Mucosa of descending colon (tissue), 3 donors: Measurements from ENCODE around the gene PIP4K2C. TPM values are rescaled to one million over a fixed set of nuclear protein-coding genes. Genes with fewer than 3 reads are reported as not detected.

Source experiments
- ATAC-seq: fragments of 200-7000 bp; cut with Tn5 transposase; one replicate; pipeline ENCODE4 v1.9.1; 2020; ENCODE audit warnings: mild to moderate bottlenecking, moderate library complexity
- DNase-seq, 3 donors: peaks; one replicate each; pipeline ENCODE4 v3.0.0-alpha.2; 2020
- H3K36me3 ChIP-seq: fragments of 200-600 bp; one replicate; pipeline ENCODE4 v1.8.0; 2021; ENCODE audit warnings: low read depth, mild to moderate bottlenecking
- H3K4me1 ChIP-seq: fragments of 200-600 bp; one replicate; pipeline ENCODE4 v1.8.0; 2021; ENCODE audit warnings: low read depth, mild to moderate bottlenecking
- H3K4me3 ChIP-seq: fragments of 200-600 bp; one replicate; pipeline ENCODE4 v1.8.0; 2021; ENCODE audit warnings: mild to moderate bottlenecking
- H3K9me3 ChIP-seq: fragments of 200-600 bp; one replicate; pipeline ENCODE4 v1.8.0; 2021; ENCODE audit warnings: mild to moderate bottlenecking
- intact Hi-C, 2 donors: fragments of 100-400 bp; cut with DNase I in 1 of 2; cut with micrococcal nuclease in 1 of 2; formaldehyde crosslinking; loops; one replicate each; pipeline versions ENCODE4 v1.11.0 to v1.11.1; 2022; cut with DNase I, micrococcal nuclease
- total RNA-seq, 3 donors: library from RNA; stranded (reverse); fragmentation: NEBNext Ultra II Directional in 2 of 3; extraction: Animal tissue kit (Norgen Biotek cat#: 25700) in 2 of 3; gene quantifications; one replicate each; pipeline versions ENCODE4 v1.2.1 to v1.2.4, GENCODE V29; 2021 to 2023
- TF ChIP-seq, protein P1 (sequence below): fragments of 200-600 bp; IDR thresholded peaks from one replicate; pipeline ENCODE4 v1.8.0; 2022; ENCODE audit warnings: antibody characterized with exemption, mild to moderate bottlenecking
- donor health status: DM: no; HTN: no; CAD: no; lungs with moderate emphysema.
- donor health status: DM: no; HTN: no; CAD: no.
- donor health status: DM: no; HTN: yes; CAD: no.

Gene PIP4K2C
- total RNA-seq, 3 donors from 2014 or later = 39.0 to 55.5 (median 54.2) TPM

DNA sequence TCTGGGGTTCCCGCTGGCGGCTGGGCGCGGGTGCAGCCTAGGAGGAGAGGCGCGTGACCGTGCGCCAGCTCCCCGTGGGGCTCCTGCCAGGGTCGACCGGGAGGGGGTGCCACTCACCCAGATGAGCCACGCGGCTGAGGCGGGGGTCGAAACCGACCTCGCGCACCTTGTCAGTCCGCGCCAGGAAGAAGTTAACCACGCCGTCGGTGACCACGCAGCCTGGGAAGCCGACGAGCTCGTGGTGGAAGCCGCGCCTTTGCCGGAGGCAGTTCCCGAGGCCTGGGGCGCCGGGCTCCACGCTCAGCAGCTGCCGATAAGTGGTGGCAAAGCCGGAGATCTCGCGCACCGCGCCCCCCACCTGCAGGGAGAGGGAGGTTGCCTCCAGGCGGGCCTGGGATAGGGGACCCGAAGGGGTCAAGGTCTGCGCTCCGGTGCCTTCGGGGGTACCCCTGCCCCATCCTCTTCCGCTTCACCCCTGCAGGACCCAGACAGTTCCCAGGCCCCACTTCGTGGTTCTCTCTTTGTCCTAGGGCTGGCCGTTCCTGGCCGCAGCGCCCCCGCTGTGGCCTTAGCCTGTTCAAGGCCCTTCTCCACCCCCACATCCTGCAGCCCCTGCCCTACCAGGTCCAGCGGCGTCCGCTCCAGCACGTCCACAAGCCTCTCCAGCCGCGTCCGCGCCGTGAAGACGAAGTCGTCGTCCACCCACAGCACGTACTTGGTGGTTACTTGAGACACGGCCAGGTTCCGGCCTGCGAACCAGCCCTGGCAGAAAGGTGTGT is 36.7 kb downstream of the PIP4K2C start:
- intact Hi-C loops = no loop called here
- TF ChIP-seq, protein P1, sequence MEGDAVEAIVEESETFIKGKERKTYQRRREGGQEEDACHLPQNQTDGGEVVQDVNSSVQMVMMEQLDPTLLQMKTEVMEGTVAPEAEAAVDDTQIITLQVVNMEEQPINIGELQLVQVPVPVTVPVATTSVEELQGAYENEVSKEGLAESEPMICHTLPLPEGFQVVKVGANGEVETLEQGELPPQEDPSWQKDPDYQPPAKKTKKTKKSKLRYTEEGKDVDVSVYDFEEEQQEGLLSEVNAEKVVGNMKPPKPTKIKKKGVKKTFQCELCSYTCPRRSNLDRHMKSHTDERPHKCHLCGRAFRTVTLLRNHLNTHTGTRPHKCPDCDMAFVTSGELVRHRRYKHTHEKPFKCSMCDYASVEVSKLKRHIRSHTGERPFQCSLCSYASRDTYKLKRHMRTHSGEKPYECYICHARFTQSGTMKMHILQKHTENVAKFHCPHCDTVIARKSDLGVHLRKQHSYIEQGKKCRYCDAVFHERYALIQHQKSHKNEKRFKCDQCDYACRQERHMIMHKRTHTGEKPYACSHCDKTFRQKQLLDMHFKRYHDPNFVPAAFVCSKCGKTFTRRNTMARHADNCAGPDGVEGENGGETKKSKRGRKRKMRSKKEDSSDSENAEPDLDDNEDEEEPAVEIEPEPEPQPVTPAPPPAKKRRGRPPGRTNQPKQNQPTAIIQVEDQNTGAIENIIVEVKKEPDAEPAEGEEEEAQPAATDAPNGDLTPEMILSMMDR = no peak
- H3K36me3 ChIP-seq = no peaks in the 10 kb centered on the region
- H3K4me3 ChIP-seq = no peak overlapping the region
- ATAC-seq (peak; percentile 19), DNase-seq (no peak)
- no peaks in the 10 kb centered on the region for H3K9me3 ChIP-seq
- H3K4me1 ChIP-seq = peaks cover 7% of the 10 kb centered on the region

DNA sequence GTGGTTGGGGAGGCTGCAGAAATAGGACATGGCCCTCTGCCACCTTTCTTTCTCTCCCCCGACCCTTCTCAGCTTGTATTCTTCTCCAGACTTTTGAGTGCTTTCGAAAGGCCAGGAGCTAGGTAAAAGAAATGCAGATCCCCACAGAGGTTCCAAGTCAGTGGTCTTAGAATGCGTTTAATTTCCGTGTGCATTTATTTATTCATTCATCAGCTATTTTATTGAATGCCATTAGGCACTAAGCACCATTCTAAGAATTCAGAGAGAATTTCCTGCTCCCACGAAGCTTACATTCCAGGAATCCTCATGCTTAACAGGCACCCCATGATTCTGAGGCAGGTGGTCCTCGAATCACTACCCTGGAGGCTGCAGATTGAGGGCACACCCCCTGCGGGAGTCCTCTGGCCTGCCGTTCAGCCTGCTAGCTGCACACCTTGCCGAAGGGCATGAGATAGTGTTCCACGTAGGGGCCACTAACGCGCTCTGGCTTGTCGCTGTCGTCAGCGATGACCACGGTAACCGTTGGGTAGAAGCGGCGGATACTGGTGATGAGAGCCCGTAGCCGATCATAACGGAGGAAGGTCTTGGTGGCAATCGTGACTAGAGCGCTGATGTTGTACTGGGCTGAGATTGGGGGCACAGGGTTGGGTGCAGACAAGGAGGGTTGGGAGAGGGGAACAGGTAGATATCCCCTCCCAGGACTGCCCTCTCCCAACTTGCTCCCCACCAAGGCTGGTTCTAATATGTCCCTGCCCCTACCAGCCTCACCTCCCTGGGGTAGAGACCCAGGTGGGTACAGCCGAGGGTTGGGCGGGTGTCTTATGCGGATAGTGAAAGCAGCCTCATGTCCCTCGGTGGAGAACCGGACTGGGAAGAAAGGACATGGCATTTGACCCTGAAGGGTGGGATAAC is 37.5 kb downstream of the PIP4K2C start:
- no peak for ATAC-seq
- intact Hi-C loops = no loop called here
- H3K36me3 ChIP-seq = no peaks in the 10 kb centered on the region
- H3K4me3 ChIP-seq = no peak overlapping the region
- H3K9me3 ChIP-seq = no peaks in the 10 kb centered on the region
- no peak for DNase-seq
- TF ChIP-seq, protein P1 = no peak
- H3K4me1 ChIP-seq = peaks cover 11% of the 10 kb centered on the region

DNA sequence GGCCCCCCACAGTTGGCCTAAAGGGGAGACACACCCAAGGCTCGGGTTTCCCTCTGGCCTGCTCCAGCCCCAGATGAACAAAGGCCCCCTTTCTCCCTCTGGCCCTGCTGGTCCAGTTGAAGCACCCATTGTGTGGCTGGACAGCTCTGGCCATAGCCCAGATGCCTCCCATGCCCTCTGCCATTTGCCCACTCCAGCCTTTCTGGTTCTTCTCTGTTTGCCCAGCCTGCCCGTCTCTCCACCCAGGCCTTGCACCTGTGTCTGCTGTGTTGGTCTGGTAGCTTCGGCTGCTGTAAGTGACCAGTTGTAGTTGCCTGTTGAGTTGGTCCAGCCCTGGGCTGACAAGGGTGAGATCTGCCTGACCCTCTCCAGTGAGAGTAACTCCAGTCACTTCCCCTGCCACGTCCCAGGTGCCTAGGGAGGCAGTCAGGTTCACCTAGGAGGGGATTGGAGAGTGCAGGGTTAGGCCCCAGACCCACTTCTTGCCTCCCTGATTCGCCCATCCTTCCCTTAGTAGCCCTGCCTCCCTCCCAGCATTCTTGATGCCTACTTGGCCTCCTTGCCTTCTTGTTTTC is 39.0 kb downstream of the PIP4K2C start:
- Histone ChIP-seq H3K4me1 (peaks cover 13% of the 10 kb centered on the region), H3K36me3 (no peaks in the 10 kb centered on the region), H3K9me3 (no peaks in the 10 kb centered on the region), H3K4me3 (no peak overlapping the region)
- ATAC-seq (no peak), DNase-seq (no peak)
- intact Hi-C loops = no loop called here
- TF ChIP-seq, protein P1 = no peak

DNA sequence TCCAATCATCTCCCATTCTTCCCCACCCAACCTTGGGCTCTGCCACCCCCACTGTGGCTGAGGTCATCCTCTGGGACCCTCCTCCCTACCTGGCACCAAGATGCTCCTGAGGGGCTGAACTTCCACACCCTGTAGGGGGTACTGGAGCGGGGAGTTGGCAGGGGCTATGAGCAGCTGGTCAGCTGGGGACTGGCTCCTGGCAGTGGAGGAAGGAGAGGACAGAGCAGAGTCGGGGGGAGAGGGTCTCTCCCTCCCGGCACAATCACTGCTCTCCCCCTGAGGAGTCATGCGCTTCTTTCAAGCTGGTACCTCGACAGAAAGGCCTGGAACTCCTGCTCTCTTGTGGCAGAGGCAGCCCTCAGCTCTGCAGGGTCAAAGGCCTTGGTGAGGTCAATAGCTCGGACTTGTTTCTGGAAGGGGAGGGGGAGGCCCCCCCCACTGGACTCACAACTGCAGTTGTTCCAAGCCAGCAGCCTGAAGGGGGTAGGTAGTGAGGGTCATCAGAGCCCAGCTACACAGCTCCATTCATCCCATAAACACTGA is 40.0 kb downstream of the PIP4K2C start:
- DNase-seq = no peak
- TF ChIP-seq, protein P1 = no peak
- peaks cover 13% of the 10 kb centered on the region for H3K4me1 ChIP-seq
- H3K9me3 ChIP-seq = no peaks in the 10 kb centered on the region
- no peak overlapping the region for H3K4me3 ChIP-seq
- H3K36me3 ChIP-seq = no peaks in the 10 kb centered on the region
- intact Hi-C loops = no loop called here
- ATAC-seq = no peak

DNA sequence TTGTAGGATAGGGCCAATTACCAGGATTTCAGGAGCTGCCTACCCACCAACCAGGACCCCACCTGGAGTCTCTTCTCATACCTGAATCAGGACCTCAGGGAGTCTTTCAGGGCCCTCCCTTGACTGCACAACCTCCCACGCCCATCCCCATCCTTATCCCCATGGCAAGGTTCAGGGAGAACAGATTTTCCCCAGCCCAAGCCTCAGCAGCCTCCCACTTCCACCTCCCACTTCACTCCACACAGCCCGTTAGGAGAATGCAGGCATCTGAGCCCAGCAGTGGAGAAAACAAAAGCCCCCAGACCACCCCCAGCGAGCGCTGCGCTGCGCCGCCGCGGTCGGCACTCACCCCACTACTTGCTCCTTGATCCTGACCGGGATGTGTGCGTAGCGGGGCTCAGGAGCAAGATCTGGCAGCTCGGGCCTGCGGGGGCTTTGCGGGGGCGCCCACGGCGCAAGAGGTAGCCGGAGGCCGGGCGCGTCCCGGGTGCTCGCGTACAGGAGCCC is 40.6 kb downstream of the PIP4K2C start:
- H3K9me3 ChIP-seq = no peaks in the 10 kb centered on the region
- H3K4me1 ChIP-seq = peaks cover 13% of the 10 kb centered on the region
- ATAC-seq (no peak), DNase-seq (no peak)
- intact Hi-C loops = no loop called here
- TF ChIP-seq, protein P1 = no peak
- H3K4me3 ChIP-seq = no peak overlapping the region
- H3K36me3 ChIP-seq = no peaks in the 10 kb centered on the region
